HG03066 (cell line): Measurements from ENCODE around the gene CENPW.

Experiments used
- ATAC-seq: cut with Tn5 transposase; IDR thresholded peaks from one replicate; pipeline ENCODE4 v1.9.1; 2021; ENCODE audit warnings: low read depth; ENCODE audit not compliant: unreplicated experiment

CENPW gene

DNA sequence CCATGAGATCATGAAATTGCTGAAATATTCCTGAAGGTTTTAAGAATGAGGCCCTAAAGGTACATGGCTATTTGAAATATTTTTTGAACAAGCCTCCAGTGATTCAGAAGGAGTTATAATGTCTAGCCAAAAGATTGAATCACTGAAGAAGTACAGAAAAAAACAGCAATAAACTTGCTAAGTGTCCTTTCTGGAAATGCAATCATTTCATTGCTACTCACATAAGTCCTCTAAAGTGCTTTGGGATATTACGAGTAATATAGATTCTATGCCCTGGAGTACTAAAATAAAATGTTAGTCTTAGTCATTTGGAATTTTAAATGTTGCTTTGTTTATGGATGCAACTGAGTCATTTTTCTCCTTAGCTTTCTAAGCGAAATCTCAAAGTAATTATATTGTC is 32.7 kb downstream of the CENPW start:
- no peak for ATAC-seq

DNA sequence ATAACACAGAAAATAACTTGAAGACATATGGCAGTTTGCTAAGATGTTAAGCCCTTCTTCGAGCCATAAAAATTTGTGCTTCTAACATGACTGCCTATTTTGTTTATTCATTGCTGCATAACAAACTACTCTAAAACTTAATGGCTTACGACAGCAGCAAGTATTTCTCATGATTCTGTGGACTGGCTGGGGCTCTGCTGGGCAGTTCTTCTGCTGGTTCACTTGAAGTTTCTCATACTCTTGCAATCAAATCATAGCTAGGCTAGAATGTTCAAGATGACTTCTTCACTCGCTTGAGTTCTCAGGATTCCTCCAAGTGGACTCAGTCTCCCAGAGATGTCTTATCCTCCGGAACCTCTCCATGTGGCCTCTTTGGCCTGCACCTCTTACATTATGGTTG is 33.4 kb downstream of the CENPW start:
- no peak for ATAC-seq

DNA sequence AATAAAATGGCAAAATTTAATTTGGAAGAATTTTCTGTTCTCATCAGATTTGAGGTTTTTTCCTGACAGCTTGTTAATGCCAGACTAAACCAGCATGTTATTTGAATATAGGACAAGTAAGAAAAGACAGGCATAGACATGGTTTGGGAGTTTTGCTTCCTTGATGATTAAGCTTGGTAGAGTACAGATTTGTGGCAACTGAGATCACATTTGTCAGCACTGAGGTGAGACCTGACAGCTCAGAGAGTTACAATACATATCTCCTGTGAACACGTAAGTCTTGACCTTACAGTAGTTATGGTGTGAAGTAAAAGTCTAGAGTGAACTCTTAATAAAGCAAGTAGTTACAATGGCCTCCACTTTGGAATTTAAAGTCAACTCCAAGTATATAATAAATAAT is 34.5 kb downstream of the CENPW start:
- ATAC-seq = no peak

DNA sequence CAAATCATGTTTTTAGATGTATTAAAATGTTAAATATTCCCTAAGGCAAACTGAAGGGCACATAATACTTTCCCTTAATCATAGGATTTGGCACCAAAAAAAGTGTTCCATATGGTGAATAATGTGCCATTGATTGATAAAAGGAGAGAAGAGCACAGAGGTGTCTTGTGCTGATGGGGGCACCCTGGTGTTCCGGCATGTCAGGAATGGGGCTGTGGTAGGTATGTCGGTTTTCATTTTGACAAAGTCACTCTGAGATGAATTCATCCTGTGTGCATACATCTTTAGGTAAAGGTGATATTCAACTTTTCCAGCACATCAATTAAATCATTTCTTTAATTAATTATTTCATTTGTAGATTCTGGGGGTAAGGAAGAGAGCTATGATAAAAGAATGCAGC is 36.8 kb downstream of the CENPW start:
- ATAC-seq = no peak

DNA sequence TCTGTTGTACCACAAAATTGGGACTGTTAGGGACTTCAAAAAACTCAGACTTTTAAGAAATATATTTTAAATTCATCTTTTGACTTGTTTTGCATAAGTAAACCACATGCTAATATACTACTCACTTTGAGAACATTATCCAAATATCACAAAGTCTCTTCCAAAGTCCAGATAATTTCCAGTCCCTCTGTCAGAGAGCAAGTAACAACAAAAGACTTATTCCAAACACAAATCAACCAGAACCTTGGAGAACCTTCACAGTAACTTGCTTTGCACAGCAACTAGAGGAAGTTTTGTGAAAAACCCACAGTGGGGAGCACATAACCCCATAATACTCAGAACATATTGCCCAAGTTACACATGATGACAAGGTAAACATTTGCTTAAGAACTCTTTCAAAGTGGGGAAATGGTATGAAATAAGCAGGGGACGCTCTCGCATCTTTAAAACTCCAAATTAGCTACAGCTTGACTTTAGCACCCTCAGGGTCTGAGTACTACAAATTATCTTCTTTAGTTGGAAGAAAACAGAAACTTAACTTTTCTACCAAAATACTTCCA is 37.8 kb downstream of the CENPW start:
- no peak for ATAC-seq

DNA sequence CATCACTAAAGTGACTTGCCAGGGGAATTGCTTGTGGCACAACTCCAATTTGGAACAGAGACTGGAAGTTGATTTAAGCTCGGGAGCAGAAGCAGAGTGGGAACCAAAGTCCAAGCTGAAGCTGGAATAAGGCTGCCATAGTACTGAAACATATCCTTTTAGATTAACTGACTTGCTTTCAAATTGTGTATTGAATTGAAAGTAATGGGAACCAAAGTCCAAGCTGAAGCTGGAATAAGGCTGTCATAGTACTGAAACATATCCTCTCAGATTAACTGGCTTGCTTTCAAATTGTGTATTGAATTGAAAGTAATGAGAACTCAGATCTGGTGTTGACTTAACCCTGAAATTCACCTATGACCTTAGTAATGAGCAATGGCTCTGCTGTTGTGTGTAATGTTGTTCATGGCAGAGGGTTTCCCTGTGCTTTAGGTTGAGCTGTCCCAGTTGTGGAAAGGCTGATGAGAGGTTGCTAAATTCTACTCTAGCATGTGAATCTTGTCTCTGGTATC is 40.2 kb downstream of the CENPW start:
- no peak for ATAC-seq

DNA sequence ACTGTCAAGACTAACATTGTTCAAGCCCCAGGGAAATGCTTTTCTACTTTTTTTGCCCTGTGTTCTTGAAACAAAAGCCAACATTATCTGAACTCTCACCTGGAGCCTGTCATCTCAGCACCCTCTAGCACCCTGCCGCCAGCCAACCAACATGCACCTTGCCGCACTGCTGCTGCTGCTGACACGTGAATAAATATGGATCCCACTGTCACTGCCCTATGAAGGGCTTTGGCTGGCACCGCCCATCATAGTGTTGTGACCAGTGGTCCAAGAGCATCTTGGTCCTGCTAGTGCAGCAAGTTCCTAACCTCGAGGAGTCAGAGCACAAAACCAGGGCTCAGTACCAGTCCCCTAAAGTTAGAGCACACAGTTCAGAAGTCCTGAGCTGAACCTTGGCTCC is 41.6 kb downstream of the CENPW start:
- no peak for ATAC-seq

DNA sequence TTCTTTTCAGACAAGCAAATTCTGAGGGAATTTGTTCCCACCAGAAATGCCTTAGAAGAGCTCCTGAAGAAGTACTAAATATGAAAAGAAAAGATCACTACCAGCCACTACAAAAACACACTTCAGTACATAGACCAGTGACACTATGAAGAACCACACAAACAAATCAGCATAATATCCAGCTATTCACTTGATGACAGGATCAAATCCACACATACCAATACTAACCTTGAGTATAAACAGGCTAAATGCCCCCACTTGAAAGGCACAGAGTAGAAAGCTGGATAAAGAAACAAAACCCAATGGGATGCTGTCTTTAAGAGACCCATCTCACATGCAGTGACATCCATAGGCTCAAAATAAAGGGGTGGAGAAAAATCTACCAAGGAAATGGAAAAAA is 43.3 kb downstream of the CENPW start:
- no peak for ATAC-seq

DNA sequence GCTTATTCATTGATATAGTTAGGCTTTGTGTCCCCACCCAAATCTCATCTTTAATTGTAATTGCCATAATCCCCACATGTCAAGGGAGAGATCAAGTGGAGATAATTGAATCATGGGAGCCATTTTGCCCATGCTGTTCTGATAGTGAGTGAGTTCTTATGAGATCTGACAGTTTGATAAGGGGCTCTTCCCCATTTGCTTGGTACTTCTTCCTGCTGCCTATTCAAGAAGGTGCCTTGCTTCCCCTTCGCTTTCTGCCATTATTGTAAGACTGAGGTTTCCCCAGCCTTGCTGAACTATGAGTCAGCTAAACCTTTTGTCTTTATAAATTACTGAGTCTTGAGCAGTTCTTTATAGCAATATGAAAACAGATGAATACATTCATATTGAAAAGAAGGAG is 45.6 kb downstream of the CENPW start:
- ATAC-seq = no peak

DNA sequence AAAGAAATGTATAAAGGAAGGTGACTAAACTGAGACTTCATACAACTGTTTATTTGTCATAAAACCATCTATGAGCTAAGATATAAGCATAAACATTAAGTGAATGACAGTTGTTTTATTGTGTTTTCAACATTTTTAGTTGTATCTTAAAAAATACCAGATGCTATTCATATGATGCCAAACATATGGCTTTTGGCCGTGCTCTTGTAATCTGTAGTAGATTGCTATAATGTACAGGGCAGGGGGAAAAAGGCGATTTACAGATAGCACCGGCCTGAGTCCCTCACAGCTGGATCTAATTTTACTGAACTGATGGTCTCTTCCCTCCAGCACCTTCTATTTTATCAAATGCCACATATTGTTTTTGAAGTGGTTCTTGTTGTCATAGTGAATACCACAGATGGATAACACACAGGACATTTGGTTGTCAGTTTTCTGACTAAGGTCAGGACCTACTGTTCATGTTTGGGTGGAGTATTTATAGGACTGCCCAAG is 48.2 kb downstream of the CENPW start:
- no peak for ATAC-seq

DNA sequence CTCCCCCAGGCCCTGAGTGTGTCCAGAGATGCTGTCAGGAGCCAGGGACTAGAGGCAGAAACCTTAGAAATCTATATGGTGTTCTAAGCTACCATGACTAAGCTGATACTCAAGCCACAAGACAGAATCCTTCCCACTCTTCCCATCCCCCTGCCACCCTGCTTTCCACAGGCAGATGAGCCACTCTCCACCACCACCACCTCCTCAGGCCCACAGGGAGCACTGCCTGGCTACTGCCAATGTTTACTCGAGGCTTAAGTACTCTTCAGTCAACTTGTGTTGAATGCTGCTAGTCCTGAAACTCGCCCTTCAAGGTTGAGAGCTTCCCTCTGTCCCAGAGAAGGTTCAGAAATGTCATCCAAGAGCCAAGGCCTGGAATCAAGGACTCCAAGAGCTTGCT is 56.2 kb downstream of the CENPW start:
- no peak for ATAC-seq
